ENCODE measurements around the gene ADAP2.
"Not testable (repeated sequence)": the region's sequence is repeated elsewhere in the genome, so short reads cannot be mapped to it uniquely, and the experiment has no call there.

Gene ADAP2

DNA sequence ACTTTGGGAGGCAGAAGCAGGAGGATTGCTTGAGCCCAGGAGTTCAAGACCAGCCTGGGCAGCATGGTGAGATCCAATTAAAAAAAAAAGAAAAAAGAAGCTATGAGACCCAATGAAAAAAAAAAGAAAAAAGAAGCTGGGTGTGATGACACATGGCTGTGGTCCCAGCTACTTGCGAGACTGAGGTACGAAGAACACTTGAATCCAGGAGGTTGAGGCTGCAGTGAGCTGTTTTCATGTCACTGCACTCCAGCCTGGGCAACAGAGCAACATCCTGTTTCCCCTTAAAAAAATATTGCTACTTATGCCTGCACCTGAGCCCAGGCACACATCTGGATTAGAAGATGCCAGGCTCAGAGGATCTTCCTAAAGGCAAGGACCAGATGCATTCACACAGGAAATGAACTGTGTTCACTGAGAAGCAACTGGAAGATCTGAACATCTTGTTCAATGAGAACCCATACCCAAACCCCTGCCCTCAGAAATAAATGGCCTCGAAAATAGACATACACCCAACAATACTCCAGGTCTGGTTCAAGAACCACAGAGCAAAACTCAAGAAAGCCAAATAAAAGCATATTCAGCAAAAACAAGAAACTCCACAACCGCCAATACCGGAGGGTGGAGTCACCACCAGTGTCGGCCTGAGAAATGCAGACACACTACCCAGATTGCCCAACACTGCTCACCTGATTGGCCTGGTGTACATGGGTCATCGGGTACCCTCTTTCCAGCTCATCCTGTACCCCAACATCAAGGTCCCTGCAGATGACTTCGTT lies 53.5 kb downstream of the ADAP2 start:
- H3K4me3 ChIP-seq (ENCODE audit: low read depth, low read length): no peak overlapping the region
- H2AK5ac ChIP-seq (ENCODE audit: low read length): no peak overlapping the region
- no peak overlapping the region for H3K27ac ChIP-seq (ENCODE audit: low read depth, low read length)
- WGBS (ENCODE audit: extremely low coverage, insufficient coverage, insufficient read length): no CpG with 5 or more reads among the region's 8 CpGs
- no peak overlapping the region for H2AFZ ChIP-seq (ENCODE audit: insufficient read depth, low read length, poor library complexity)
- H4K91ac ChIP-seq (ENCODE audit: low read depth, low read length): no peak overlapping the region
- H3K18ac ChIP-seq (ENCODE audit: low read length): no peak overlapping the region
- H3K79me2 ChIP-seq (ENCODE audit: control insufficient read depth, insufficient read depth, low read length, poor library complexity): peaks cover 2% of the 10 kb centered on the region
- H3K14ac ChIP-seq (ENCODE audit: low read length): no peak overlapping the region
- no peaks in the 10 kb centered on the region for H3K9me3 ChIP-seq (ENCODE audit: insufficient read depth, low read depth, low read length)
- no peak overlapping the region for H3K4ac ChIP-seq (ENCODE audit: low read depth, low read length)
- no peak overlapping the region for H2BK5ac ChIP-seq (ENCODE audit: low read depth, low read length, poor library complexity)
- no peak overlapping the region for H3K9ac ChIP-seq (ENCODE audit: low read length)
- no peak overlapping the region for H4K12ac ChIP-seq (ENCODE audit: low read depth, low read length)
- H4K8ac ChIP-seq (ENCODE audit: low read depth, low read length): no peak overlapping the region
- H3K4me1 ChIP-seq (ENCODE audit: control insufficient read depth in 1 of 2, insufficient read depth in 2 of 2, low read length in 2 of 2): peaks cover 0 to 3% of the 10 kb centered on the region in 2 experiments
- H2BK120ac ChIP-seq (ENCODE audit: insufficient read depth, low read length, poor library complexity): no peak overlapping the region
- H2BK12ac ChIP-seq (ENCODE audit: low read length): no peak overlapping the region
- no peak overlapping the region for H3K23ac ChIP-seq (ENCODE audit: low read length)
- peaks cover 0 to 3% of the 10 kb centered on the region in 2 experiments for H3K36me3 ChIP-seq (ENCODE audit: control insufficient read depth in 1 of 2, insufficient read depth in 2 of 2, low read length in 2 of 2)
- DNase-seq: no peak
- H3K4me2 ChIP-seq (ENCODE audit: low read length): no peak overlapping the region
- H3K27me3 ChIP-seq (ENCODE audit: insufficient read depth, low read length): no peaks in the 10 kb centered on the region
- H3K79me1 ChIP-seq (ENCODE audit: low read length): peaks cover 11% of the 10 kb centered on the region

DNA sequence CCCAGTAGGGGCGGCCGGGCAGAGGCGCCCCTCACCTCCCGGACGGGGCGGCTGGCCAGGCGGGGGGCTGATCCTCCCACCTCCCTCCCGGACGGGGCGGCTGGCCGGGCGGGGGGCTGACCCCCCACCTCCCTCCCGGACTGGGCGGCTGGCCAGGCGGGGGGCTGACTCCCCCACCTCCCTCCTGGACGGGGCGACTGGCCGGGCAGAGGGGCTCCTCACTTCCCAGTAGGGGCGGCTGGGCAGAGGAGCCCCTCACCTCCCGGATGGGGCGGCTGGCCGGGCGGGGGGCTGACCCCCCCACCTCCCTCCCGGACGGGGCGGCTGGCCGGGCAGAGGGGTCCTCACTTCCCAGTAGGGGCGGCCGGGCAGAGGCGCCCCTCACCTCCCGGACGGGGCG lies 58.2 kb downstream of the ADAP2 start:
- not testable (repeated sequence) for H3K27ac ChIP-seq (ENCODE audit: low read depth, low read length); H3K79me1 ChIP-seq (ENCODE audit: low read length); H3K4ac ChIP-seq (ENCODE audit: low read depth, low read length); H3K36me3 ChIP-seq (ENCODE audit: control insufficient read depth in 1 of 2, insufficient read depth in 2 of 2, low read length in 2 of 2); H3K18ac ChIP-seq (ENCODE audit: low read length); H4K8ac ChIP-seq (ENCODE audit: low read depth, low read length); H3K23ac ChIP-seq (ENCODE audit: low read length); H2BK120ac ChIP-seq (ENCODE audit: insufficient read depth, low read length, poor library complexity); H3K14ac ChIP-seq (ENCODE audit: low read length); H2BK5ac ChIP-seq (ENCODE audit: low read depth, low read length, poor library complexity); H3K4me1 ChIP-seq (ENCODE audit: control insufficient read depth in 1 of 2, insufficient read depth in 2 of 2, low read length in 2 of 2); H3K9ac ChIP-seq (ENCODE audit: low read length); H3K79me2 ChIP-seq (ENCODE audit: control insufficient read depth, insufficient read depth, low read length, poor library complexity); H4K12ac ChIP-seq (ENCODE audit: low read depth, low read length); H2AK5ac ChIP-seq (ENCODE audit: low read length); H3K27me3 ChIP-seq (ENCODE audit: insufficient read depth, low read length); H4K91ac ChIP-seq (ENCODE audit: low read depth, low read length); H2BK12ac ChIP-seq (ENCODE audit: low read length); H3K4me2 ChIP-seq (ENCODE audit: low read length); H3K9me3 ChIP-seq (ENCODE audit: insufficient read depth, low read depth, low read length); H3K4me3 ChIP-seq (ENCODE audit: low read depth, low read length); DNase-seq; H2AFZ ChIP-seq (ENCODE audit: insufficient read depth, low read length, poor library complexity)
- WGBS (ENCODE audit: extremely low coverage, insufficient coverage, insufficient read length): no CpG with 5 or more reads among the region's 33 CpGs

GRCh38 chr17:30981531-30982519 lies 60.1 kb downstream of the ADAP2 start:
- Histone ChIP-seq H4K12ac (ENCODE audit: low read depth, low read length) (no peak overlapping the region), H2AK5ac (ENCODE audit: low read length) (no peak overlapping the region), H3K36me3 (ENCODE audit: control insufficient read depth in 1 of 2, insufficient read depth in 2 of 2, low read length in 2 of 2) (no peaks in the 10 kb centered on the region), H2BK5ac (ENCODE audit: low read depth, low read length, poor library complexity) (no peak overlapping the region), H3K4me1 (ENCODE audit: control insufficient read depth in 1 of 2, insufficient read depth in 2 of 2, low read length in 2 of 2) (no peaks in the 10 kb centered on the region), H3K4me3 (ENCODE audit: low read depth, low read length) (no peak overlapping the region), H3K4ac (ENCODE audit: low read depth, low read length) (no peak overlapping the region), H3K14ac (ENCODE audit: low read length) (no peak overlapping the region), H3K18ac (ENCODE audit: low read length) (no peak overlapping the region), H3K23ac (ENCODE audit: low read length) (no peak overlapping the region), H3K79me2 (ENCODE audit: control insufficient read depth, insufficient read depth, low read length, poor library complexity) (no peaks in the 10 kb centered on the region), H3K27ac (ENCODE audit: low read depth, low read length) (no peak overlapping the region), H4K91ac (ENCODE audit: low read depth, low read length) (no peak overlapping the region), H3K4me2 (ENCODE audit: low read length) (no peak overlapping the region), H2BK120ac (ENCODE audit: insufficient read depth, low read length, poor library complexity) (no peak overlapping the region), H3K79me1 (ENCODE audit: low read length) (no peaks in the 10 kb centered on the region), H2AFZ (ENCODE audit: insufficient read depth, low read length, poor library complexity) (no peak overlapping the region), H3K9ac (ENCODE audit: low read length) (no peak overlapping the region), H3K27me3 (ENCODE audit: insufficient read depth, low read length) (no peaks in the 10 kb centered on the region), H4K8ac (ENCODE audit: low read depth, low read length) (no peak overlapping the region), H2BK12ac (ENCODE audit: low read length) (no peak overlapping the region), H3K9me3 (ENCODE audit: insufficient read depth, low read depth, low read length) (no peaks in the 10 kb centered on the region)
- DNase-seq: no peak
- WGBS (ENCODE audit: extremely low coverage, insufficient coverage, insufficient read length): no CpG with 5 or more reads among the region's 8 CpGs

GRCh38 chr17:30982855-30983254 lies 61.1 kb downstream of the ADAP2 start:
- Histone ChIP-seq H3K9me3 (ENCODE audit: insufficient read depth, low read depth, low read length) (no peaks in the 10 kb centered on the region), H2BK12ac (ENCODE audit: low read length) (no peak overlapping the region), H3K79me2 (ENCODE audit: control insufficient read depth, insufficient read depth, low read length, poor library complexity) (no peaks in the 10 kb centered on the region), H4K91ac (ENCODE audit: low read depth, low read length) (no peak overlapping the region), H3K18ac (ENCODE audit: low read length) (no peak overlapping the region), H3K36me3 (ENCODE audit: control insufficient read depth in 1 of 2, insufficient read depth in 2 of 2, low read length in 2 of 2) (no peaks in the 10 kb centered on the region), H2BK120ac (ENCODE audit: insufficient read depth, low read length, poor library complexity) (no peak overlapping the region), H3K4me3 (ENCODE audit: low read depth, low read length) (no peak overlapping the region), H3K27me3 (ENCODE audit: insufficient read depth, low read length) (no peaks in the 10 kb centered on the region), H3K14ac (ENCODE audit: low read length) (no peak overlapping the region), H3K23ac (ENCODE audit: low read length) (no peak overlapping the region), H2AFZ (ENCODE audit: insufficient read depth, low read length, poor library complexity) (no peak overlapping the region), H3K4me2 (ENCODE audit: low read length) (no peak overlapping the region), H2BK5ac (ENCODE audit: low read depth, low read length, poor library complexity) (no peak overlapping the region), H3K4ac (ENCODE audit: low read depth, low read length) (no peak overlapping the region), H3K27ac (ENCODE audit: low read depth, low read length) (no peak overlapping the region), H3K9ac (ENCODE audit: low read length) (no peak overlapping the region), H3K79me1 (ENCODE audit: low read length) (no peaks in the 10 kb centered on the region), H4K8ac (ENCODE audit: low read depth, low read length) (no peak overlapping the region), H4K12ac (ENCODE audit: low read depth, low read length) (no peak overlapping the region), H2AK5ac (ENCODE audit: low read length) (no peak overlapping the region), H3K4me1 (ENCODE audit: control insufficient read depth in 1 of 2, insufficient read depth in 2 of 2, low read length in 2 of 2) (no peaks in the 10 kb centered on the region)
- no CpG with 5 or more reads among the region's 1 CpG for WGBS (ENCODE audit: extremely low coverage, insufficient coverage, insufficient read length)
- no peak for DNase-seq
